SH-SY5Y (cell line): ENCODE measurements around the gene CLASP1.

Source experiments
- GATA2 ChIP-seq: IDR thresholded peaks from 2 replicates; pipeline ENCODE4 v1.6.1; 2011; ENCODE audit warnings: mild to moderate bottlenecking, low read depth, low read length
- GATA3 ChIP-seq: IDR thresholded peaks from 2 replicates; pipeline ENCODE4 v1.6.1; 2011; ENCODE audit warnings: low read depth, mild to moderate bottlenecking, low read length, moderate library complexity

DNA sequence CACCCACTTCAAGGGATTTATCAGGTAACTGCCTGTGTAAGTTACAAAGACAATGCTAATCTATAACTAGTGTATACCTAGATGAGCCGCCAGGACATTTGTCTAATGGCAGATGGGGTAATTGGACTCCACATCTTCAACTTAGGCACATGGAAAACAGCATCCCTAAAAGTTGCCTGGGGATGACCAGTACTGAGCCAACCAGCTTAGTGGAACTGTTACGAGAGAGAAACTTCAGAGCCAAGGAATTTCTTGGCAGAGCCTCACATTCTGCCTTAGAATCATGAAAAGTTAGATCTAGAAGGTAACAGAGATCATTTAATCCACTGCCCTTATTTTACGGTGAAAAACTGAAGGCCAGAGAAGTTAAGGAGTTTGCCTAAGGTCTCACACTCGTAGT, 15.5 kb upstream of the CLASP1 start:
- TF ChIP-seq GATA2: no peak
- no peak for TF ChIP-seq GATA3
